SK-N-SH (cell line): ENCODE data around the gene CTNNA3. TPM values are rescaled to one million over a fixed set of nuclear protein-coding genes. Genes with fewer than 3 reads are reported as not detected.

Experiments
- CTCF ChIA-PET: fragments of 300-600, 350-600 bp; formaldehyde crosslinking; extraction: SDS; loops from one replicate; lab custom pipeline; 2021; lab: Yijun Ruan, JAX
- POLR2A ChIA-PET: fragments of 350-600 bp; sonication (Branson Sonifier 250); formaldehyde crosslinking; extraction: SDS; loops from one replicate; lab custom pipeline; 2020; ENCODE audit warnings: antibody characterized with exemption, inconsistent platforms; lab: Yijun Ruan, JAX
- DNase-seq: peaks from one replicate; pipeline ENCODE4 v3.0.0; 2012
- H2AFZ ChIP-seq: fragments of 200-600 bp; sonication (generic); 2 replicates; pipeline ENCODE4 v1.8.1; 2016; ENCODE audit warnings: antibody characterized with exemption, mild to moderate bottlenecking, low read depth
- H3F3A ChIP-seq: fragments of 200-600 bp; sonication (generic); replicated peaks from 2 replicates; pipeline ENCODE3; 2016; ENCODE audit warnings: antibody characterized with exemption, mild to moderate bottlenecking; ENCODE audit not compliant: insufficient read depth
- H3K27ac ChIP-seq, 2 experiments: fragments of 200-500 bp in 1 of 2; fragments of 200-600 bp in 1 of 2; sonication (Bioruptor generic) in 1 of 2; sonication (generic), shearing (Covaris generic) in 1 of 2; 2 replicates each; pipeline versions ENCODE4 v1.5.1 to v1.6.1; 2014 to 2016; ENCODE audit warnings: low read depth in 2 of 2, inconsistent platforms in 1 of 2, low read length in 1 of 2, mild to moderate bottlenecking in 1 of 2, mixed read lengths in 1 of 2
- H3K27me3 ChIP-seq: fragments of 200-600 bp; sonication (generic), shearing (Covaris generic); 2 replicates; pipeline ENCODE4 v1.6.1; 2016; ENCODE audit warnings: mixed run types; ENCODE audit not compliant: insufficient read depth
- H3K36me3 ChIP-seq, 2 experiments: fragments of 200-500 bp in 1 of 2; fragments of 200-600 bp in 1 of 2; sonication (Bioruptor generic) in 1 of 2; sonication (generic) in 1 of 2; replicated peaks in 1 of 2; 2 replicates each; pipeline versions ENCODE3 to v1.5.1; 2014 to 2016; ENCODE audit warnings: low read length in 1 of 2, mild to moderate bottlenecking in 1 of 2; ENCODE audit not compliant: insufficient read depth in 2 of 2, control insufficient read depth in 1 of 2
- H3K4me1 ChIP-seq, 2 experiments: fragments of 200-500 bp in 1 of 2; fragments of 200-600 bp in 1 of 2; sonication (Bioruptor generic) in 1 of 2; sonication (generic), shearing (Covaris generic) in 1 of 2; 2 replicates each; pipeline versions ENCODE4 v1.5.1 to v1.6.1; 2014 to 2016; ENCODE audit warnings: low read depth in 1 of 2, low read length in 1 of 2, mixed run types in 1 of 2; ENCODE audit not compliant: insufficient read depth in 2 of 2, control insufficient read depth in 1 of 2
- H3K4me2 ChIP-seq: fragments of 200-600 bp; sonication (generic), shearing (Covaris generic); 2 replicates; pipeline ENCODE4 v1.6.1; 2017; ENCODE audit warnings: mixed run types
- H3K4me3 ChIP-seq, 2 experiments: fragments of 200-500 bp in 1 of 2; fragments of 200-600 bp in 1 of 2; sonication (Bioruptor generic) in 1 of 2; sonication (generic), shearing (Covaris generic) in 1 of 2; 2 replicates each; pipeline versions ENCODE4 v1.5.1 to v1.8.1; 2014 to 2016; ENCODE audit warnings: low read depth in 2 of 2, inconsistent platforms in 1 of 2, low read length in 1 of 2, mild to moderate bottlenecking in 1 of 2, mixed read lengths in 1 of 2, moderate library complexity in 1 of 2
- H3K79me2 ChIP-seq: fragments of 200-600 bp; sonication (generic); 2 replicates; pipeline ENCODE4 v1.8.1; 2017; ENCODE audit warnings: mild to moderate bottlenecking; ENCODE audit not compliant: insufficient read depth
- H3K9ac ChIP-seq: fragments of 200-600 bp; sonication (generic); 2 replicates; pipeline ENCODE4 v1.6.1; 2017; ENCODE audit warnings: mixed run types
- H3K9me2 ChIP-seq: fragments of 200-600 bp; sonication (generic); 2 replicates; pipeline ENCODE4 v1.6.1; 2017; ENCODE audit warnings: mixed run types
- H3K9me3 ChIP-seq: fragments of 200-600 bp; sonication (generic); 2 replicates; pipeline ENCODE4 v1.6.1; 2017; ENCODE audit warnings: mixed run types, mild to moderate bottlenecking, moderate library complexity
- H4K20me1 ChIP-seq: fragments of 200-600 bp; sonication (generic); 2 replicates; pipeline ENCODE4 v1.6.1; 2017; ENCODE audit warnings: mild to moderate bottlenecking, mixed run types; ENCODE audit not compliant: insufficient read depth
- CHD2 ChIP-seq: fragments of 150-350 bp; IDR thresholded peaks from 2 replicates; pipeline ENCODE4 v1.6.1; 2018; ENCODE audit warnings: low read length; ENCODE audit not compliant: partially characterized antibody
- ELF1 ChIP-seq: IDR thresholded peaks from 2 replicates; pipeline ENCODE4 v1.4.0; 2012
- EP300 ChIP-seq, 2 experiments: IDR thresholded peaks; 2 replicates each; pipeline versions ENCODE4 v1.4.0 to v1.6.1; 2012; ENCODE audit warnings: borderline replicate concordance in 1 of 2, low read depth in 1 of 2, low read length in 1 of 2
- FOSL2 ChIP-seq: IDR thresholded peaks from 2 replicates; pipeline ENCODE4 v1.4.0; 2012; ENCODE audit warnings: low read depth, mild to moderate bottlenecking, moderate library complexity, borderline replicate concordance
- GABPA ChIP-seq: IDR thresholded peaks from 2 replicates; pipeline ENCODE4 v1.4.0; 2012; ENCODE audit warnings: low read depth, mild to moderate bottlenecking
- MEF2A ChIP-seq: IDR thresholded peaks from 2 replicates; pipeline ENCODE4 v1.4.0; 2012; ENCODE audit warnings: low read depth, borderline replicate concordance
- MXI1 ChIP-seq: IDR thresholded peaks from 2 replicates; pipeline ENCODE4 v1.6.1; 2012; ENCODE audit warnings: mild to moderate bottlenecking, low read depth, low read length, improper control_type of control experiment
- NFIC ChIP-seq: IDR thresholded peaks from 2 replicates; pipeline ENCODE4 v1.4.0; 2012; ENCODE audit warnings: borderline replicate concordance
- POLR2AphosphoS5 ChIP-seq: IDR thresholded peaks from 2 replicates; pipeline ENCODE4 v1.6.1; 2012; ENCODE audit warnings: low read depth, low read length
- RAD21 ChIP-seq: IDR thresholded peaks from 2 replicates; pipeline ENCODE4 v1.6.1; 2012; ENCODE audit warnings: mild to moderate bottlenecking, low read length
- RXRA ChIP-seq: IDR thresholded peaks from 2 replicates; pipeline ENCODE4 v1.4.0; 2012; ENCODE audit warnings: low read depth, mild to moderate bottlenecking, borderline replicate concordance
- SIN3A ChIP-seq: IDR thresholded peaks from 2 replicates; pipeline ENCODE4 v1.6.1; 2012; ENCODE audit warnings: low read depth, mild to moderate bottlenecking, low read length, moderate library complexity, borderline replicate concordance
- SMC3 ChIP-seq: IDR thresholded peaks from 2 replicates; pipeline ENCODE4 v1.6.1; 2012; ENCODE audit warnings: low read depth, low read length, improper control_type of control experiment
- TAF1 ChIP-seq: IDR thresholded peaks from 2 replicates; pipeline ENCODE4 v1.6.1; 2012; ENCODE audit warnings: low read depth, mild to moderate bottlenecking, low read length, moderate library complexity, borderline replicate concordance
- TEAD4 ChIP-seq: IDR thresholded peaks from 2 replicates; pipeline ENCODE4 v1.4.0; 2012; ENCODE audit warnings: mild to moderate bottlenecking, borderline replicate concordance; ENCODE audit not compliant: insufficient read depth
- YY1 ChIP-seq: IDR thresholded peaks from 2 replicates; pipeline ENCODE4 v1.4.0; 2012; ENCODE audit warnings: low read depth, mild to moderate bottlenecking
- WGBS: methylation state at CpG from one replicate; pipeline ENCODE4 v1.1.6; 2017; ENCODE audit warnings: low lambda C conversion rate; 5-methylcytosine and 5-hydroxymethylcytosine counted together
- polyA plus RNA-seq, 3 experiments: library from polyadenylated mRNA; depleted of rRNA; stranded (reverse); fragments of >200 nt; gene quantifications; 2 replicates each; pipeline ENCODE4 v1.2.3, GENCODE V29; 2012
- TF ChIP-seq, protein P1 (sequence below): IDR thresholded peaks from 2 replicates; pipeline ENCODE4; 2012
- TF ChIP-seq, protein P2 (sequence below): fragments of 200-600 bp; sonication (generic); IDR thresholded peaks from 2 replicates; pipeline ENCODE4 v1.6.1; 2017; ENCODE audit warnings: antibody characterized with exemption, mild to moderate bottlenecking, moderate library complexity
- TF ChIP-seq, protein P3 (sequence below): fragments of 150-350 bp; IDR thresholded peaks from 2 replicates; pipeline ENCODE4 v1.6.1; 2016; ENCODE audit warnings: mild to moderate bottlenecking, low read depth, low read length
- TF ChIP-seq, protein P4 (sequence below): IDR thresholded peaks from 2 replicates; pipeline ENCODE4 v1.4.0; 2012; ENCODE audit warnings: low read depth

Gene CTNNA3
- polyA plus RNA-seq, 1 of the 3 experiments (the other 2 are of a cell fraction), result not detected

DNA sequence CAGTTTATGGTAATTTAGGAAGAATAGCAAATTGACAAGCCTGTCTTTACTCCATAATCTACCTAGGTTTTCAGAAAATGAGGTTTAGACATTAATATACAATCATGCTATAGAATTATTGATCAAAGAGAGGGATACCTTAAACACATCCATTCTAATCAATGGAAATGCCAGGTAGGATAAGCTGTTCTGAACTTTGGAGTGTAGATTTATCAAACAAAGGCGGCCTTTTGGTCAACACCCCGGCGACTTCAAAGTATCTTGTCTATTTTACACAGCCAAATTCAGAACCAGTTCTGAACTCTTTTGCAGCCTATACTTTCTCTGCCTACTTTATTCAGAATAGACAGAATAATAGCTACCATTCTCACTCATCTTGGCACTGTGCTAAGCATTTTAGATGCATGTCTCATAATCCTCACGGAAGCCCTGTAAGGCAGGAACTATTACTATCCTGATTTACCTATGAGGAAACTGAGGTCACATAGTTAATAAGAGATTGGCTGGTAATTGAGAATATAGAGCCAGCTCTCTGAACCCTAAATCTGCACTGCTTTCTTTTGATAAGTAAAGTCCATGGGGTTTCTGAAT lies 1412.0 kb downstream of the CTNNA3 start:
- no peaks in the 10 kb centered on the region for H4K20me1 ChIP-seq
- TF ChIP-seq NFIC (no peak), SIN3A (no peak), RXRA (no peak), CHD2 (no peak), POLR2AphosphoS5 (no peak), FOSL2 (no peak), EP300 (IDR thresholded peaks at IDR 0.05; ENCODE audit: borderline replicate concordance in 1 of 2, low read depth in 1 of 2, low read length in 1 of 2) (no peak), MEF2A (no peak), TAF1 (no peak), ELF1 (no peak), SMC3 (no peak), YY1 (no peak), RAD21 (no peak), TEAD4 (no peak), GABPA (no peak), MXI1 (no peak)
- TF ChIP-seq, protein P1, sequence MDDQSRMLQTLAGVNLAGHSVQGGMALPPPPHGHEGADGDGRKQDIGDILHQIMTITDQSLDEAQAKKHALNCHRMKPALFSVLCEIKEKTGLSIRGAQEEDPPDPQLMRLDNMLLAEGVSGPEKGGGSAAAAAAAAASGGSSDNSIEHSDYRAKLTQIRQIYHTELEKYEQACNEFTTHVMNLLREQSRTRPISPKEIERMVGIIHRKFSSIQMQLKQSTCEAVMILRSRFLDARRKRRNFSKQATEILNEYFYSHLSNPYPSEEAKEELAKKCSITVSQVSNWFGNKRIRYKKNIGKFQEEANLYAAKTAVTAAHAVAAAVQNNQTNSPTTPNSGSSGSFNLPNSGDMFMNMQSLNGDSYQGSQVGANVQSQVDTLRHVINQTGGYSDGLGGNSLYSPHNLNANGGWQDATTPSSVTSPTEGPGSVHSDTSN, result no peak
- TF ChIP-seq, protein P2, sequence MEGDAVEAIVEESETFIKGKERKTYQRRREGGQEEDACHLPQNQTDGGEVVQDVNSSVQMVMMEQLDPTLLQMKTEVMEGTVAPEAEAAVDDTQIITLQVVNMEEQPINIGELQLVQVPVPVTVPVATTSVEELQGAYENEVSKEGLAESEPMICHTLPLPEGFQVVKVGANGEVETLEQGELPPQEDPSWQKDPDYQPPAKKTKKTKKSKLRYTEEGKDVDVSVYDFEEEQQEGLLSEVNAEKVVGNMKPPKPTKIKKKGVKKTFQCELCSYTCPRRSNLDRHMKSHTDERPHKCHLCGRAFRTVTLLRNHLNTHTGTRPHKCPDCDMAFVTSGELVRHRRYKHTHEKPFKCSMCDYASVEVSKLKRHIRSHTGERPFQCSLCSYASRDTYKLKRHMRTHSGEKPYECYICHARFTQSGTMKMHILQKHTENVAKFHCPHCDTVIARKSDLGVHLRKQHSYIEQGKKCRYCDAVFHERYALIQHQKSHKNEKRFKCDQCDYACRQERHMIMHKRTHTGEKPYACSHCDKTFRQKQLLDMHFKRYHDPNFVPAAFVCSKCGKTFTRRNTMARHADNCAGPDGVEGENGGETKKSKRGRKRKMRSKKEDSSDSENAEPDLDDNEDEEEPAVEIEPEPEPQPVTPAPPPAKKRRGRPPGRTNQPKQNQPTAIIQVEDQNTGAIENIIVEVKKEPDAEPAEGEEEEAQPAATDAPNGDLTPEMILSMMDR, result no peak
- TF ChIP-seq, protein P3, sequence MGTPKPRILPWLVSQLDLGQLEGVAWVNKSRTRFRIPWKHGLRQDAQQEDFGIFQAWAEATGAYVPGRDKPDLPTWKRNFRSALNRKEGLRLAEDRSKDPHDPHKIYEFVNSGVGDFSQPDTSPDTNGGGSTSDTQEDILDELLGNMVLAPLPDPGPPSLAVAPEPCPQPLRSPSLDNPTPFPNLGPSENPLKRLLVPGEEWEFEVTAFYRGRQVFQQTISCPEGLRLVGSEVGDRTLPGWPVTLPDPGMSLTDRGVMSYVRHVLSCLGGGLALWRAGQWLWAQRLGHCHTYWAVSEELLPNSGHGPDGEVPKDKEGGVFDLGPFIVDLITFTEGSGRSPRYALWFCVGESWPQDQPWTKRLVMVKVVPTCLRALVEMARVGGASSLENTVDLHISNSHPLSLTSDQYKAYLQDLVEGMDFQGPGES, result no peak
- TF ChIP-seq, protein P4, sequence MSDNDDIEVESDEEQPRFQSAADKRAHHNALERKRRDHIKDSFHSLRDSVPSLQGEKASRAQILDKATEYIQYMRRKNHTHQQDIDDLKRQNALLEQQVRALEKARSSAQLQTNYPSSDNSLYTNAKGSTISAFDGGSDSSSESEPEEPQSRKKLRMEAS, result no peak
- no peak overlapping the region for H3K4me2 ChIP-seq
- no peaks in the 10 kb centered on the region for H3K4me1 ChIP-seq
- H2AFZ ChIP-seq, result no peak overlapping the region
- no peaks in the 10 kb centered on the region for H3K36me3 ChIP-seq
- H3K4me3 ChIP-seq, result no peak overlapping the region
- ChIA-PET POLR2A (no interaction called here), CTCF (interaction anchor here (1.0 kb wide), 1 partner anchor 23 kb away, joined by 5 read pairs; no protein-coding TSS in a partner anchor)
- H3K27me3 ChIP-seq, result no peaks in the 10 kb centered on the region
- H3K79me2 ChIP-seq, result no peaks in the 10 kb centered on the region
- H3K9me3 ChIP-seq, result no peaks in the 10 kb centered on the region
- H3K9ac ChIP-seq, result no peak overlapping the region
- 55% methylated on average over 4 of the region's 4 CpGs for WGBS
- no peaks in the 10 kb centered on the region for H3F3A ChIP-seq
- no peaks in the 10 kb centered on the region for H3K9me2 ChIP-seq
- H3K27ac ChIP-seq, result no peak overlapping the region
- DNase-seq, result no peak
